SW480 (cell line): ENCODE data around the gene GCK.

Source experiments
- DNase-seq: peaks from one replicate; pipeline ENCODE4 v3.0.0-alpha.2; 2016; ENCODE audit warnings: low spot score

The GCK gene

DNA sequence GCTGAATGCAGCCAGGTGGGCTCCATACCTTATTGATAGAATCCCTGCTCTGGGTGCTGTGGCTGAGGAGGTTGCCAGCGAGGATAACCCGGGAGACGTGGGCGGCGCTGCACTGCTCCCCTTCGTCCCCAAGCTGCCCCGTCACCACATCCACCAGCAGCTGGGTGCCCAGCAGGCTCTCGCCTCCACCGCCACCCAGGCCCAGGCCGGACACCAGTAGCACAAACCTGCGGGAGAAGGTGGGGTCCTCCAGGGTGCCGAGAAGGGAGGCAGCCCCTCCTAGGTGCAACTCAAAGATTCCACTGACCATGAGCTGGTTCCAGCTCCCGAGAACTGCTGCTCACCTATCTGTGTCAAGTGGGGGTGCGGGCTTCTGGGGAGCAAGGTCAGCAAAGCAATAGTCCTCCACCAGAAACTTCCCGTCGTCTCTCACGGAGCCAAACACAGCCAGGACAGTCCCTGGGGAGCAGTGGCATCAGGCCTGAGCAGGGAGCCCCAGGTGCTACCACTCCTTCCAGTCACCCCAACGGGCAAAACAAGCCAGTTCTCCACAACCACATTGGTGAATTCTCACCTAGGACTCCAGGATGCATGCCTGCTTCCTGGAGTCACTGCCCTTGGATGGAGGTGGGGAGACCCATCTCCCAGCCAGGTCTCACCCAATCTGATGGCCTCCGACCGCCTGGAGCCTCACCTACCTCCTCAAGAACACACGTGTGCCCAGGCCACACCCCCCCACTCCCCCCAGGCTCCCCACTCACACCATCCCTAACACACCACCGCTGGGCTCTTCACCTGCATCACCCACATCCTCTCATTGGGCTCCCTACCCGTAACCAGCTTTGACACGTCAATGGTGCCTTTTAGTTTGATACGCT, 72.2 kb downstream of the GCK start:
- no peak for DNase-seq

DNA sequence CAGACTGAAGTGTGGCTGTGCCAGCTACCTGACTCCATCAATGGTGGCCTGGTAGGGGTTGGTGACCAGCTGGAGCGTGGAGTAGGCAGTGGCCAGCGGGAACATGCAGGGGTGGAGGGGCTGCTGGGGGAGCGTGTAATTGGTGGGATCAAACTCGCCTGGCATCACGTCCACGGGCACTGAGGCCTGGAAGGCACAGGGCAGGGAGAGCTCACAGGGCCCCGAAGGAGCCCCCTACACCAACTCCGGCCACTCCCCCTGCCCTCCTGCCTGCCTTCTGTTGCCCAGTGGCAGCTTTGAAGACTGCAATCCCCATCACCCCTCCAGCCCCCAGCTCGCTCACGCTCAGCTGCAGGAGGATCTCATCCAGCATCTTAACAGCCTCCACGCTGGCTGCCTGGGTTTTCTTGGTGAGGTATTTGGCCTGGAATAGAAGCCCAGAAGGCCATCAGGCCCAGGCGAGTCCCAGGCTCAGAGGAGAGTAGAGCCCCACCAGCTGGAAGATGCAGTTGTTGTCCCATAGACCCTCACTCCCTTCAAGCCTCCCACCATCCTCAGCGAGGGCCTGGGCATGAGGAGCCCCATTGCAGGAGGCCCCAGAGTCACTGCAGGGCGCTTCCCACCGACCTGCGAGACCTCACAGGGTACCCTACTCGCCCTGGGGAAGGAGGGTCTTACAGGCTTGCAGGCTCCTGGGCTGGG, 73.0 kb downstream of the GCK start:
- no peak for DNase-seq

DNA sequence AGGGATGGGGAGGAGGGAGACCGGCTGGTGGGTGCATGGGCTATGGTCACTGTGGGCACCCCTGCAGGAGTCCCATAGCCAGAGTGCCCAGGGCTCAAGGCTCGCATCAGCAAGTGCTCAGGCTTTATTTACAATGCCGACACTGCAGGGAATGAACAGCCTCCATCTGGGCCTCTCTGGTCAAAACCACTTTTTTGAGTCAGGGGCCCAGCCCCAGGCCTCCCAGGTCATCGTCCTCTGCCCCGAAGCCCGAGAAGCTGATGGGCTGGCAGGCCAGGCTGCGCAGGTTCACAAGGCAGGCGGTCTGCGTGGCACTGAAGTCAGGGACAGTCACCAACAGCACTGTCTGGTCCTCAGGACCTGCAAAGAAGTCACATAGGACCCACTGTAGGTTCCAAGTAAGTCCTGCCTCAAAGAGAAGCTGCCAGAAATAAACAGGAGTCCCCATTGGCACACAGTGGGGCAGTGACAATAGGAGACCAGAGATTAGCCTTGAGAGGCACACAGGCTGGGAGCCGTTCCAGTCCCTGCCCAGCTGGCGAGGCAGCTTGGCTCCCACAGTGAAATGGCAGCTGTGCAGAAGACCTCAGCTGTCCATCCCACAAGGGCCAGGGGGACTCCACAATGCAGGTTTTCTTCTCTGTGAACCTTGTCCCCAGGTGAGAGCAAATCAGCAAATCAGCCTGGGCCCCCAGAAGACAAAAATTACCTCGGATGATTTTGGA, 74.5 kb downstream of the GCK start:
- no peak for DNase-seq

DNA sequence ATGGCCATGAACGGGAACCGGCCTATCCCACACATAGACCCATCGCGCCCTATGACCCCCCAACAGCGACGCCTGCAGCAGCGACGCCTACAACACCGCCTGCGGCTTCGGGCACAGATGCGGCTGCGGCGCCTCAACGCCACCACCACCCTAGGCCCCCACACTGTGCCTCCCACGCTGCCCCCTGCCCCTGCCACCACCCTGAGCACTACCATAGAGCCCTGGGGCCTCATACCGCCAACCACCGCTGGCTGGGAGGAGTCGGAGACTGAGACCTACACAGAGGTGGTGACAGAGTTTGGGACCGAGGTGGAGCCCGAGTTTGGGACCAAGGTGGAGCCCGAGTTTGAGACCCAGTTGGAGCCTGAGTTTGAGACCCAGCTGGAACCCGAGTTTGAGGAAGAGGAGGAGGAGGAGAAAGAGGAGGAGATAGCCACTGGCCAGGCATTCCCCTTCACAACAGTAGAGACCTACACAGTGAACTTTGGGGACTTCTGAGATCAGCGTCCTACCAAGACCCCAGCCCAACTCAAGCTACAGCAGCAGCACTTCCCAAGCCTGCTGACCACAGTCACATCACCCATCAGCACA, 75.4 kb downstream of the GCK start:
- DNase-seq = no peak

DNA sequence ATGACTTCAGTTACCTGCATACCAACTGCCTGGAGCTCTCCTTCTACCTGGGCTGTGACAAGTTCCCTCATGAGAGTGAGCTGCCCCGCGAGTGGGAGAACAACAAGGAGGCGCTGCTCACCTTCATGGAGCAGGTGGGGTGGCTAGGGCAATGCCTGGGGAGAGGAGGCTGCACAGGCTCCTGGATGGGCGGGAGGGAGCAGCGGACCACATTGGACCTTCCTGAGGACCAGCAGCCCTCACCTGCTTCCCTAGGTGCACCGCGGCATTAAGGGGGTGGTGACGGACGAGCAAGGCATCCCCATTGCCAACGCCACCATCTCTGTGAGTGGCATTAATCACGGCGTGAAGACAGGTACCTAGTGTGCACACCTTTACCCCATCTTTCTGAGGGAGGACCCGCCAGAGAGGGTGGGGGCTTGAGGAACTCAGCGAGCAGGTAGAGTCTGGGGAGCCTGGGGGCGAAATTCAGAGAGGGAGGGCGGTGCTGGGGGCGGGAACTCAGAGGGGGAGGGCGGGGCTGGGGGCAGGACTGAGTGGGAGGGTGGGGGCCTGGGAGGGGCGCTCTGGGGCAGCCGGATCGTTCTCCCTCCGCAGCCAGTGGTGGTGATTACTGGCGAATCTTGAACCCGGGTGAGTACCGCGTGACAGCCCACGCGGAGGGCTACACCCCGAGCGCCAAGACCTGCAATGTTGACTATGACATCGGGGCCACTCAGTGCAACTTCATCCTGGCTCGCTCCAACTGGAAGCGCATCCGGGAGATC, 76.1 kb downstream of the GCK start:
- no peak for DNase-seq

DNA sequence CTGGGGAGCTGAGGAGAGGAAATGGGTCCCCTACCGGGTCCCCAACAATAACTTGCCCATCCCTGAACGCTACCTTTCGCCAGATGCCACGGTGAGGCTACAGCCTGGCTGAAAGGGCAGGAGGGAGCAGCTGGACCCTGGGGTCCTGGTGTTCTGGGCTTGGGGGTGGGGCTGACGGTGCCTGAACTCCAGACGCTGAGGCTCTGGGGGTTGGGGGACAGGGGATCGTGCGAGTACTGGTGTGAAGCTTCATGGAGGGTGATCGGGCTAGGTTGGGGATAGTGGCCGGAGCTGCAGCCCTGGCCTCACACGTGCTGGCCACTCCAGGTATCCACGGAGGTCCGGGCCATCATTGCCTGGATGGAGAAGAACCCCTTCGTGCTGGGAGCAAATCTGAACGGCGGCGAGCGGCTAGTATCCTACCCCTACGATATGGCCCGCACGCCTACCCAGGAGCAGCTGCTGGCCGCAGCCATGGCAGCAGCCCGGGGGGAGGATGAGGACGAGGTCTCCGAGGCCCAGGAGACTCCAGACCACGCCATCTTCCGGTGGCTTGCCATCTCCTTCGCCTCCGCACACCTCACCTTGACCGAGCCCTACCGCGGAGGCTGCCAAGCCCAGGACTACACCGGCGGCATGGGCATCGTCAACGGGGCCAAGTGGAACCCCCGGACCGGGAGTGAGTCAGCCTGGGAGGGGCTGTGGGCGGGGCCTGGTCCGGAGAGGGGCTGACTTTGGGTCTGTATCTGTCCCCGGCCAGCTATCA, 76.8 kb downstream of the GCK start:
- DNase-seq = peak; percentile 74

DNA sequence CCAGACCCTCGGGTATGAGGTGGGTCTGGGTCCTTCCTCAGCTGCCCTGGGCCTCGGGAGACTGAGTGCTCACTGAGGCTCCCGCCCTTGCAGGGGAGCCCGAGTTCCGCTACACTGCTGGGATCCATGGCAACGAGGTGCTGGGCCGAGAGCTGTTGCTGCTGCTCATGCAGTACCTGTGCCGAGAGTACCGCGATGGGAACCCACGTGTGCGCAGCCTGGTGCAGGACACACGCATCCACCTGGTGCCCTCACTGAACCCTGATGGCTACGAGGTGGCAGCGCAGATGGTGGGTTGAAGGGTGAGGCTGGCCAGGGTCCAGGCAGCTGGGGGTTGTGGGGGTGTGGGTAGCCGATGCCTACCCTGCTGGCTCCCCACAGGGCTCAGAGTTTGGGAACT, 77.5 kb downstream of the GCK start:
- peak; percentile 29 for DNase-seq

DNA sequence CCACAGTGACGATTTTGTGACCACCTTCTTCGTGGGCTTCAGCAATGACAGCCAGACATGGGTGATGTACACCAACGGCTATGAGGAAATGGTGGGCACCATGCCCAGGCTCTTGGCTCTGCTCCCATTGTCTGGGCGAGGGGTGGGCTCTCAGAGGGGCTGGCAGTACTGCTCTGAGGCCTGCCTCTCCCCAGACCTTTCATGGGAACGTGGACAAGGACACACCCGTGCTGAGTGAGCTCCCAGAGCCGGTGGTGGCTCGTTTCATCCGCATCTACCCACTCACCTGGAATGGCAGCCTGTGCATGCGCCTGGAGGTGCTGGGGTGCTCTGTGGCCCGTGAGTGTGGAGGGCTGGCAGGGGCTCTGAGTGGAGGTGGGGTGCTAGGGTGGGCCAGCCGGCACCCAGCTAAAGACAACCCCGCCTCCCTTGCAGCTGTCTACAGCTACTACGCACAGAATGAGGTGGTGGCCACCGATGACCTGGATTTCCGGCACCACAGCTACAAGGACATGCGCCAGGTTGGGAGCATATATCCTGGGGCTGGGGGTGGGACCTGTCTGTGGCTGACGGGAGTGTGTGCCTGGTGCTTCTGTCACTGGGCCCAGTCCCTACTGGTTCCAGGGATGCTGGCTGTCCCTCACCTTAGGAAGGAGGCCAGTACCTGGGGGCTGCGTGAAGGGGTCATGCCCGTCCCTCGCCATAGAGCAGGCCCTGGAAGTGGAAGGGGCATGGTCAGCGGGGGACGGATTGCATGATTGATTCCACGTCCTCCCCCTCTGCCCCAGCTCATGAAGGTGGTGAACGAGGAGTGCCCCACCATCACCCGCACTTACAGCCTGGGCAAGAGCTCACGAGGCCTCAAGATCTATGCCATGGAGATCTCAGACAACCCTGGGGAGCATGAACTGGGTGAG, 78.3 kb downstream of the GCK start:
- no peak for DNase-seq

DNA sequence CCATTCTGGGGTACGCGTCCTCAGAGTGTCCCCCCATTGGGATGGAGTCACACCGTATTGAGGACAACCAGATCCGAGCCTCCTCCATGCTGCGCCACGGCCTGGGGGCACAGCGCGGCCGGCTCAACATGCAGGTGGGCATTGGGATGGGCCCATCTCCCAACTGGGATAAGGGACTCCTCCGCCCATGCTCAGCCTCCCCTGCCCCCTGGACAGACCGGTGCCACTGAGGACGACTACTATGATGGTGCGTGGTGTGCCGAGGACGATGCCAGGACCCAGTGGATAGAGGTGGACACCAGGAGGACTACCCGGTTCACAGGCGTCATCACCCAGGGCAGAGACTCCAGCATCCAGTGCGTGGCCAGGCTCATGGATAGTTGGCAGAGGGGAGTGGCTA, 79.2 kb downstream of the GCK start:
- DNase-seq = no peak

DNA sequence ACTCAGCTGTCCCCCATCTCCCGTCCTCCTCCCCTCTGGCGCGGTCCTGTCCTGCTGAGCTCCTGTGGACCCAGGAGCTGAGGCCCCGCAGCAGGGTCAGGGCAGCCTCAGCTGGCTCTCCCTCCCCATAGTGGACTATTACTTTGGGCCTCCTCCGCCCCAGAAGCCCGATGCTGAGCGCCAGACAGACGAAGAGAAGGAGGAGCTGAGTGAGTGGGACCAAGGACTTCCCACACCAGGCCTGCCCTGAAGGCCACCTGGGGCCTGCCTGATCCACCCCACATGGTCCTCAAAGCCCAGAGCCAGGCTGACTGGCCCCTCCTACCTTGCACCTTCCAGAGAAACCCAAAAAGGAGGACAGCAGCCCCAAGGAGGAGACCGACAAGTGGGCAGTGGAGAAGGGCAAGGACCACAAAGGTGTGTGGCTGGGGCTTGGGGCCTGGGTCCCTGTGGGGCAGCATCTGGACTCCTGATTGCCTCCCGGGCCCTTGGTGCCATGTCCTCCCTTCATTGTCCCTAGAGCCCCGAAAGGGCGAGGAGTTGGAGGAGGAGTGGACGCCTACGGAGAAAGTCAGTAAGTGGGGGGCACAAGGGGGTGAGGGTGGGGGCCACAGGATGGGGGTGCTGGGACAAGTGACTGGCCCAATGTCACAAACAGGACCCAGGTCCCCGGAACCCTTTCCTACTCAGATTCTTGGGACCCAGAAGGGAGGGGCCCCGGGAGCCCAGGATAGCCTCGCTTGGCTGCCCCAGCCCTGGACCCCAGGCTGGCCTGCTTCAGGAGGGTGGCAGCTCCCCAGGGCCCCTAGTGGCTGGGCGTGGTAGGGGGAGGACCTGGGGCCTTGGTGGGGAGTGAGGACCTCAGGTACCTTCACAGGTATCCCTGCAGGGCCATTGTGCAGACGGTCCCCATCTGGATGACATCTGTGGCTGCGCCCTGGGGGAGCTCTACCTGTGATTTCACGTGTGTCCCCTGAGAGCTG, 80.2 kb downstream of the GCK start:
- no peak for DNase-seq

DNA sequence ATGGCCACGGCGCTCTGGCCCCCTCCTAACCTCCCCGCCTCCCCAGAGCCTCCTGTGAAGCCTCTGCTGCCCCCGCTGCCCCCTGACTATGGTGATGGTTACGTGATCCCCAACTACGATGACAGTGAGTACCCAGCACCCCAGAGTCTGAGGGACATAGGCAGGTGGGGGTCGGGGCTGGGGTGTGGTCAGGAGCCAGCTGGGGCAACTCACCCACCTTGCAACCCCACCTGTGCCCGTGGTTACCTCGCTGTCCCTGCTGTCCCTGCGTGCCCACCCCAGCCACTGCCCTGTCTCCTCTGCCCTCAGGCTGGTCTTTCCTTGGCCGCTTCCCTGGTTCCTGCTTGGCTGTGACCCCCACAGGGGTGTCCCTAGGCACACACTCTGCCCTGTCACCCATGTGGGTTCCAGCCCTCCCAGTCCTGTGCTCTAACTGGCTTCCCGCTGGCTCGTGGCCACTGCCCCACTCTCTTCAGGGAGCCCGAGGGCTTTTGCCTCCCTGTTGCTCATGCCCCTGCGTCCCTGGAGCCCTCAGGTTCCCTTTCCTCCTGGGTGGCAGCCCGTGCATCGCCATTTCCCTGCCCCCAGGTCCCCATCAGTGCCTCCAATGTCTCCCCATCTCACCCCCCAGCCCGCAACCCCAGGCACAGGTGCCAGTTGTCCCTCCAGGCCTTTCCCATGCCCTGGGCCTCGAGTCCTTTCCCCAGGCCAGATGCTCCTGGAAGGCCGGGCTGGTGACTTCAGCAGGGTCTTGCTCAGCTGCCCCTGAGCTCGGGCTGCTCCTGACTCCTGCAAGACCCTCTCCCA, 81.1 kb downstream of the GCK start:
- DNase-seq = no peak

DNA sequence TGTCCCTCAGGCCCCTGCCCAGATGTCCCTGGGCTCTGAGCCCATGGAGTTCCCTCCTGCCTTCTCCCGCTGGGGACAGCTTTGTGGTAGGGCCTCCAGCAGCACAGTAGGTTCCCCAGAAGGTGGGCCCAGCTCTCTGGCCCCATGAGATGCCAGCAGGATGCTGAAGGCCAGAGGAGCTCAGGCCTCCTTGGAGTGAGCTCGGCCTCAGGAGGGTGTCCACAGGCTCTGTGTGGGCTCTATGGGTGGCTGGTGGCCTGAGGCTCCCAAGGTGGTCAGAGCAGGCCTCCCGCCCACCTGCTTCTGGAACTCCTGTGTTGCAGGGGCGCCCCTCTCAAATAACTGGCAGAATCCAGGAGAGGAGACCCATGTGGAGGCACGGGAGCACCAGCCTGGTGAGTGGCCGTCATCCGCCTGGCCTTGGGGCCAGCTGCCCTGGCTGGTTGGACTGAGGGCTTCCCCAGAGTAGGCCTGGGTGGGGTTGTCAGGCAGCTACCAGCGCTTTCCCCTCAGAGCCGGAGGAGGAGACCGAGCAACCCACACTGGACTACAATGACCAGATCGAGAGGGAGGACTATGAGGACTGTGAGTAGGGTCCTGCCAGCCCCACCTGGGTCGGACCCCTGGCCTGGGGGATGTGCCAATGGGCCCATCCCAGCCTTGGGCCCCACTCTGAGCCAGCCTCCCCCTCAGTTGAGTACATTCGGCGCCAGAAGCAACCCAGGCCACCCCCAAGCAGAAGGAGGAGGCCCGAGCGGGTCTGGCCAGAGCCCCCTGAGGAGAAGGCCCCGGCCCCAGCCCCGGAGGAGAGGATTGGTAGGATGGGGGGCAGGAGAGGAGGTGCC, 81.9 kb downstream of the GCK start:
- no peak for DNase-seq

DNA sequence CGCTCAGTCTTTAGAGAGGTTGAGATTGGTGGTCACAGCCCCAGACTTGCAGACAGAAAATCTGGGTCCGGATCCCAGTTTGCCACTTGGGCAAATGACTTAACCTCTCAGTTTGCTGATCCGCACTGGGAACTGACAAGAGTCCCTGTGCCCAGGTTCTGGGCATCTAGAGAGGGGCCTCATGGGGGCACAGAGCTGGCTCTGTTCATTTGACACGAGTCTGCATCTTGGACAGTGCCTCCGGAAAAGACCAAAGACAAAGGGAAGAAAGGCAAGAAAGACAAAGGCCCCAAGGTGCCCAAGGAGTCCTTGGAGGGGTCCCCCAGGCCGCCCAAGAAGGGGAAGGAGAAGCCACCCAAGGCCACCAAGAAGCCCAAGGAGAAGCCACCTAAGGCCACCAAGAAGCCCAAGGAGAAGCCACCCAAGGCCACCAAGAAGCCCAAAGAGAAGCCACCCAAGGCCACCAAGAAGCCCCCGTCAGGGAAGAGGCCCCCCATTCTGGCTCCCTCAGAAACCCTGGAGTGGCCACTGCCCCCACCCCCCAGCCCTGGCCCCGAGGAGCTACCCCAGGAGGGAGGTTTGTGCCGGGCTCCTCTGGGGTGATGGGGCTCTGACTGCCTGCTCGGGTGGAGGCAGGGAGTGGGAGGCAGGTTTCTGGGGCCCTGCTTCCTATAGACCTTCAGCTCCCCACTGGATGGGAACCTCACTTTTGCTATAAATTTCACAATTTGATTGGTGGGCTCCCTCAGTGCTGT, 82.8 kb downstream of the GCK start:
- no peak for DNase-seq

DNA sequence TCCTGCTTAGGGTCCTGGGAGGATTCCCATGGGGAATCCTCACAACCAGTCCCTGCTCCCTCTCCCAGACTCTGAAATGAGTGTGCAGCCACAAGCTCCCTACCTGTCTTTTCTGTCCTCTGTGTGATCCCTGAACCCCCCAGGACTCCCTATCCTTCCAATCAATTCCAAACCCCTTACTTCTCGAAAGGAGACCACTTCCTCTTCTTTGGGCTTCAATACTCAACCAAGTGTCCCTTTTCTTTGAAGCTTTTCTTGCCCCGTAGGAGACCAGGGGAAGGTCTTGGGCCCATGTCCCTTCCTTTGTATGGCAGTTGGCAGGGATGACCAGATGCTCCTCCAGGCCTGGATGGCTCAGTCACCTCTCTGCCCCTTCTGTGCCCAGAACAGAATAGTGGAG, 83.4 kb downstream of the GCK start:
- no peak for DNase-seq

DNA sequence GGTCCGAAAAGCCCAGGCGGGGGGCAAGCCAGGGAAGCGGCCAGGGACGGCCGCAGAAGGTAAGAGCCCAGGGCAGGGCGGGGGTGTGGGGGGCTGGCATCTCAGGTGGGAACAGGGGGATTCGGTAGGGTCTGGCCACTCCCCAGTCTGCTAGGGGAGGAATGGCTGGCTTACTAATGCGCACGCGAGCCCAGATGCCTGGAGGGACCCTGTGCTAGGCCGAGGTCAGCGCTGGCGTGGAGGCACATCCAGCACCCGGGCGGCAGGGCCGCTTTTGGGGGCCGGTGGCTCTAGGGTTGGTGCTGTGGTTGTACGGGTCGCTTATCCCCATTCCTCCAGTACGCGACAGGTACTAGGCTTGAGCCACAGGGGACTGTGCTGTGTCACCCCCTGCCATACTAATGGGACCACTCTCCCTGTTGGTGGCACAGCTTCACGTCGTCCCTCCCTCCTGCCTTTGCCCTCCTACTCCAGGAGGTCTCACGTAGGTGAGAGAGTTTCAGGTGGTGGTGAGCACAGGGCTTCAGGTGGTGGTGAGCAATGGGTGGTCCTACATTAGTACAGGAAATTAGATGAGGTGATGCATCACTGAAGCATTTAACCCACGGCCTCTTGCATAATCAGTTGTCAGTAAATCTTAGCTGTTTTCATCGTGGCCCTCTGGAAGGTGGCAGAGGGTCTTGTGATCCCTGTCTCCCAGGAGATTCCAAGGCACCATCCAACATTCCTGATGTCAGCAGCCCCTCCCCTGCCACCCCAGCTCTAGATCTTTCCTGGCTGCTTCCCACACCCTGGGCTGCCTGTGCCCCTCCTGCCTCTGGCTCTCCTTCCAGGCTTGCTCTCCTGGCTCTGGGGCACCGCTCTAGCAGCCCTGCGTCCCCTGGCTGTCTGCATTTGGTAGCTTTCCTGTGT, 84.1 kb downstream of the GCK start:
- peak; percentile 33 for DNase-seq
